ENCODE data around the gene USP13.

DNA sequence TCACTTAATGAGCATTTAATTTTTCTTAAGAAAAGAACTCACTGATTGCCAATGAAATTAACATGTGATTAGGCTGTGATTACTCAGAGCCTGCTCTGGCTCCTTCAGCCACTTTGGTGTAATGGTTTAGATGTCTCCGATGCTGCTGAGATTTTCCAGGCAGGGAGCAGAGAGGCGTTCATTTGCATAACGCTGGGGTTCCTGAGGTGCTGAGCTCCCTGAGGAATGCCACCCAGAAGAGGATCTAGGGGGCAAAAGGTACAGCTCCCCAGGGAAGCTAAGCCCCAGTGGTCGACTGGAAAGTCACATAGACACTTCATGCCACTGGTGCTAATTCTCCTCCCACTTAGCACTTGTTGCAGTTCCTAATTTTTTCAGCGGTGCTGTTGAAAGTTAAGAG lies 119.5 kb downstream of the USP13 start:
- TF ChIP-seq, protein P1, sequence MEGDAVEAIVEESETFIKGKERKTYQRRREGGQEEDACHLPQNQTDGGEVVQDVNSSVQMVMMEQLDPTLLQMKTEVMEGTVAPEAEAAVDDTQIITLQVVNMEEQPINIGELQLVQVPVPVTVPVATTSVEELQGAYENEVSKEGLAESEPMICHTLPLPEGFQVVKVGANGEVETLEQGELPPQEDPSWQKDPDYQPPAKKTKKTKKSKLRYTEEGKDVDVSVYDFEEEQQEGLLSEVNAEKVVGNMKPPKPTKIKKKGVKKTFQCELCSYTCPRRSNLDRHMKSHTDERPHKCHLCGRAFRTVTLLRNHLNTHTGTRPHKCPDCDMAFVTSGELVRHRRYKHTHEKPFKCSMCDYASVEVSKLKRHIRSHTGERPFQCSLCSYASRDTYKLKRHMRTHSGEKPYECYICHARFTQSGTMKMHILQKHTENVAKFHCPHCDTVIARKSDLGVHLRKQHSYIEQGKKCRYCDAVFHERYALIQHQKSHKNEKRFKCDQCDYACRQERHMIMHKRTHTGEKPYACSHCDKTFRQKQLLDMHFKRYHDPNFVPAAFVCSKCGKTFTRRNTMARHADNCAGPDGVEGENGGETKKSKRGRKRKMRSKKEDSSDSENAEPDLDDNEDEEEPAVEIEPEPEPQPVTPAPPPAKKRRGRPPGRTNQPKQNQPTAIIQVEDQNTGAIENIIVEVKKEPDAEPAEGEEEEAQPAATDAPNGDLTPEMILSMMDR (IDR thresholded peaks at IDR 0.05), result no peak
- TF ChIP-seq POLR2A (IDR thresholded peaks at IDR 0.05), result no peak
- no peak for TF ChIP-seq POLR2AphosphoS5 (IDR thresholded peaks at IDR 0.05; ENCODE audit: insufficient read depth in 1 of 2, low read depth in 1 of 2)
